HEK293 (cell line): Measurements from ENCODE around the gene CH25H.
A peak's percentile ranks its signal among the peaks of the same experiment; 100 is the strongest.

Experiments used
- EGR2 ChIP-seq: fragments of 450-650 bp; formaldehyde crosslinking; IDR thresholded peaks from 2 replicates; pipeline ENCODE4 v1.5.1; 2016; ENCODE audit warnings: low read depth, missing biosample characterization, missing genetic modification characterization
- FEZF1 ChIP-seq: fragments of 450-650 bp; formaldehyde crosslinking; IDR thresholded peaks from 2 replicates; pipeline ENCODE4 v1.5.1; 2016; ENCODE audit warnings: missing biosample characterization, missing genetic modification characterization
- GLI2 ChIP-seq: fragments of 450-650 bp; formaldehyde crosslinking; IDR thresholded peaks from 2 replicates; pipeline ENCODE4; 2017; ENCODE audit warnings: missing biosample characterization, missing genetic modification characterization, low read depth, borderline replicate concordance
- GLIS1 ChIP-seq: fragments of 450-650 bp; formaldehyde crosslinking; IDR thresholded peaks from 2 replicates; pipeline ENCODE4 v1.5.1; 2016; ENCODE audit warnings: missing biosample characterization, missing genetic modification characterization
- KLF1 ChIP-seq: fragments of 450-650 bp; formaldehyde crosslinking; IDR thresholded peaks from 2 replicates; pipeline ENCODE4 v1.5.1; 2016; ENCODE audit warnings: missing biosample characterization, missing genetic modification characterization
- KLF16 ChIP-seq: fragments of 450-650 bp; formaldehyde crosslinking; IDR thresholded peaks from 2 replicates; pipeline ENCODE4 v1.5.1; 2017; ENCODE audit warnings: missing biosample characterization, missing genetic modification characterization
- KLF7 ChIP-seq: fragments of 450-650 bp; formaldehyde crosslinking; IDR thresholded peaks from 2 replicates; pipeline ENCODE4 v1.5.1; 2016; ENCODE audit warnings: missing biosample characterization, missing genetic modification characterization, borderline replicate concordance
- OVOL3 ChIP-seq: fragments of 450-650 bp; formaldehyde crosslinking; IDR thresholded peaks from 2 replicates; pipeline ENCODE4 v1.5.1; 2016; ENCODE audit warnings: missing biosample characterization, missing genetic modification characterization
- SCRT1 ChIP-seq: fragments of 450-650 bp; formaldehyde crosslinking; IDR thresholded peaks from 2 replicates; pipeline ENCODE4 v1.5.1; 2016; ENCODE audit warnings: missing biosample characterization, missing genetic modification characterization, borderline replicate concordance
- TCF7L2 ChIP-seq: IDR thresholded peaks from 2 replicates; pipeline ENCODE4 v1.6.1; 2011; ENCODE audit warnings: low read depth, mild to moderate bottlenecking, inconsistent platforms, low read length, moderate library complexity, borderline replicate concordance
- ZBTB21 ChIP-seq: fragments of 450-650 bp; formaldehyde crosslinking; IDR thresholded peaks from 2 replicates; pipeline ENCODE4 v1.5.1; 2017; ENCODE audit warnings: missing biosample characterization, missing genetic modification characterization
- ZFHX2 ChIP-seq: fragments of 450-650 bp; formaldehyde crosslinking; conservative IDR thresholded peaks from 2 replicates; pipeline ENCODE4 v1.5.1; 2016; ENCODE audit warnings: missing biosample characterization, missing genetic modification characterization
- ZFP3 ChIP-seq: fragments of 450-650 bp; formaldehyde crosslinking; IDR thresholded peaks from 2 replicates; pipeline ENCODE4 v1.5.1; 2016; ENCODE audit warnings: low read depth, missing biosample characterization, missing genetic modification characterization
- ZFP41 ChIP-seq: fragments of 450-650 bp; formaldehyde crosslinking; IDR thresholded peaks from 2 replicates; pipeline ENCODE4 v1.5.1; 2016; ENCODE audit warnings: missing biosample characterization, missing genetic modification characterization, borderline replicate concordance
- ZNF174 ChIP-seq: fragments of 450-650 bp; formaldehyde crosslinking; IDR thresholded peaks from 2 replicates; pipeline ENCODE4 v1.5.0; 2017; ENCODE audit warnings: missing biosample characterization, mild to moderate bottlenecking, missing genetic modification characterization
- ZNF19 ChIP-seq: fragments of 450-650 bp; formaldehyde crosslinking; IDR thresholded peaks from 2 replicates; pipeline ENCODE4; 2016; ENCODE audit warnings: missing biosample characterization, missing genetic modification characterization, low read depth
- ZNF335 ChIP-seq: fragments of 450-650 bp; formaldehyde crosslinking; conservative IDR thresholded peaks from 2 replicates; pipeline ENCODE4 v1.5.1; 2016; ENCODE audit warnings: missing biosample characterization, missing genetic modification characterization
- ZNF521 ChIP-seq: fragments of 450-650 bp; formaldehyde crosslinking; IDR thresholded peaks from 2 replicates; pipeline ENCODE4 v1.5.1; 2017; ENCODE audit warnings: missing biosample characterization, mild to moderate bottlenecking, missing genetic modification characterization
- ZNF629 ChIP-seq: fragments of 450-650 bp; formaldehyde crosslinking; IDR thresholded peaks from 2 replicates; pipeline ENCODE4 v1.5.1; 2017; ENCODE audit warnings: missing biosample characterization, missing genetic modification characterization
- ZNF792 ChIP-seq: fragments of 450-650 bp; formaldehyde crosslinking; IDR thresholded peaks from 2 replicates; pipeline ENCODE4 v1.5.1; 2016; ENCODE audit warnings: missing biosample characterization, missing genetic modification characterization
- ZXDB ChIP-seq: fragments of 450-650 bp; formaldehyde crosslinking; IDR thresholded peaks from 2 replicates; pipeline ENCODE4 v1.5.1; 2016; ENCODE audit warnings: missing biosample characterization, missing genetic modification characterization
- TF ChIP-seq, protein P1 (sequence below): fragments of 450-650 bp; IDR thresholded peaks from 2 replicates; pipeline ENCODE4 v1.5.1; 2018; ENCODE audit warnings: missing biosample characterization, mild to moderate bottlenecking, missing genetic modification characterization
- TF ChIP-seq, protein P2 (sequence below): fragments of 450-650 bp; formaldehyde crosslinking; IDR thresholded peaks from 2 replicates; pipeline ENCODE4 v1.5.1; 2017; ENCODE audit warnings: missing biosample characterization, missing genetic modification characterization
- TF ChIP-seq, protein P3 (sequence below): fragments of 450-650 bp; formaldehyde crosslinking; IDR thresholded peaks from 2 replicates; pipeline ENCODE4 v1.5.1; 2016; ENCODE audit warnings: missing biosample characterization, missing genetic modification characterization, borderline replicate concordance
- TF ChIP-seq, protein P4 (sequence below): fragments of 450-650 bp; formaldehyde crosslinking; IDR thresholded peaks from 2 replicates; pipeline ENCODE4 v1.5.1; 2017; ENCODE audit warnings: missing biosample characterization, missing genetic modification characterization
- TF ChIP-seq, protein P5 (sequence below): fragments of 450-650 bp; formaldehyde crosslinking; IDR thresholded peaks from 2 replicates; pipeline ENCODE4 v1.5.1; 2017; ENCODE audit warnings: missing biosample characterization, missing genetic modification characterization
- TF ChIP-seq, protein P6 (sequence below): fragments of 450-650 bp; formaldehyde crosslinking; IDR thresholded peaks from 2 replicates; pipeline ENCODE4 v1.5.1; 2016; ENCODE audit warnings: missing biosample characterization, missing genetic modification characterization

CH25H gene

DNA sequence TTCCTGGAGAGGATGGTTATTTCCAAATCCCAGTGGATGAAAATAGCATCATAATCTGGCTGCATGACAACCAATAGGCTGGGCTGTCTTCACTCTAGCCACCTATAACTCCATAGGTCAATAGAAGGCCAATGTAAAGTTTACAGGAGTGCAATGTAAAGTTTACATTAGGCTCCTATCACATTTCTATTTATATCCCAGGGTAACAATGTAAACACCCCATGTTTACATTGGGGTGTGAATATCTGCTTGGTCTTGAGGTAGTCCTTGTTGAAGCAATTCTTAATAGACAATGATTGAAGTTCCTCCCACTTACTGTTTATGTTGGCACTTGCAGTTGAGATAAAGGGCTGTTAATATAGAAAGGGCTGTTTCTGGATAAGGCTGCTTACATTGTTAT, 21.5 kb downstream of the CH25H start (continued):
- TF ChIP-seq ZNF19 (tag by site-specific recombination) (peak; percentile 74), ZFP3 (tag by site-specific recombination) (no peak), ZXDB (tag by site-specific recombination) (peak; percentile 88), ZNF174 (tag by site-specific recombination) (no peak), ZNF629 (tag by site-specific recombination) (0 out of 2 replicates have a peak, but pooled peaks have one; percentile 24), EGR2 (tag by site-specific recombination) (peak; percentile 51; the same call in 1 of the 2 replicates), SCRT1 (tag by site-specific recombination) (0 out of 2 replicates have a peak, but pooled peaks have one; percentile 12), OVOL3 (tag by site-specific recombination) (peak; percentile 92), KLF16 (peak; percentile 45; the same call in 1 of the 2 replicates), GLIS1 (tag by site-specific recombination) (peak; percentile 59), KLF1 (tag by site-specific recombination) (peak; percentile 91), TCF7L2 (peak; percentile 44; the same call in 1 of the 2 replicates), ZFP41 (tag by site-specific recombination) (no peak), GLI2 (tag by site-specific recombination) (0 out of 2 replicates have a peak, but pooled peaks have one; percentile 40), ZFHX2 (tag by site-specific recombination) (peak; percentile 84), ZNF521 (no peak), ZNF792 (tag by site-specific recombination) (no peak), ZBTB21 (peak; percentile 49; the same call in 1 of the 2 replicates), KLF7 (peak; percentile 84; the same call in 1 of the 2 replicates), ZNF335 (tag by site-specific recombination) (peak; percentile 61), FEZF1 (tag by site-specific recombination) (peak; percentile 96)
- TF ChIP-seq, protein P1, sequence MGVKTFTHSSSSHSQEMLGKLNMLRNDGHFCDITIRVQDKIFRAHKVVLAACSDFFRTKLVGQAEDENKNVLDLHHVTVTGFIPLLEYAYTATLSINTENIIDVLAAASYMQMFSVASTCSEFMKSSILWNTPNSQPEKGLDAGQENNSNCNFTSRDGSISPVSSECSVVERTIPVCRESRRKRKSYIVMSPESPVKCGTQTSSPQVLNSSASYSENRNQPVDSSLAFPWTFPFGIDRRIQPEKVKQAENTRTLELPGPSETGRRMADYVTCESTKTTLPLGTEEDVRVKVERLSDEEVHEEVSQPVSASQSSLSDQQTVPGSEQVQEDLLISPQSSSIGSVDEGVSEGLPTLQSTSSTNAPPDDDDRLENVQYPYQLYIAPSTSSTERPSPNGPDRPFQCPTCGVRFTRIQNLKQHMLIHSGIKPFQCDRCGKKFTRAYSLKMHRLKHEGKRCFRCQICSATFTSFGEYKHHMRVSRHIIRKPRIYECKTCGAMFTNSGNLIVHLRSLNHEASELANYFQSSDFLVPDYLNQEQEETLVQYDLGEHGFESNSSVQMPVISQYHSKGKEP (tag by site-specific recombination) = peak; percentile 63; the same call in 1 of the 2 replicates
- TF ChIP-seq, protein P2, sequence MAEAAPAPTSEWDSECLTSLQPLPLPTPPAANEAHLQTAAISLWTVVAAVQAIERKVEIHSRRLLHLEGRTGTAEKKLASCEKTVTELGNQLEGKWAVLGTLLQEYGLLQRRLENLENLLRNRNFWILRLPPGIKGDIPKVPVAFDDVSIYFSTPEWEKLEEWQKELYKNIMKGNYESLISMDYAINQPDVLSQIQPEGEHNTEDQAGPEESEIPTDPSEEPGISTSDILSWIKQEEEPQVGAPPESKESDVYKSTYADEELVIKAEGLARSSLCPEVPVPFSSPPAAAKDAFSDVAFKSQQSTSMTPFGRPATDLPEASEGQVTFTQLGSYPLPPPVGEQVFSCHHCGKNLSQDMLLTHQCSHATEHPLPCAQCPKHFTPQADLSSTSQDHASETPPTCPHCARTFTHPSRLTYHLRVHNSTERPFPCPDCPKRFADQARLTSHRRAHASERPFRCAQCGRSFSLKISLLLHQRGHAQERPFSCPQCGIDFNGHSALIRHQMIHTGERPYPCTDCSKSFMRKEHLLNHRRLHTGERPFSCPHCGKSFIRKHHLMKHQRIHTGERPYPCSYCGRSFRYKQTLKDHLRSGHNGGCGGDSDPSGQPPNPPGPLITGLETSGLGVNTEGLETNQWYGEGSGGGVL = peak; percentile 71
- TF ChIP-seq, protein P3, sequence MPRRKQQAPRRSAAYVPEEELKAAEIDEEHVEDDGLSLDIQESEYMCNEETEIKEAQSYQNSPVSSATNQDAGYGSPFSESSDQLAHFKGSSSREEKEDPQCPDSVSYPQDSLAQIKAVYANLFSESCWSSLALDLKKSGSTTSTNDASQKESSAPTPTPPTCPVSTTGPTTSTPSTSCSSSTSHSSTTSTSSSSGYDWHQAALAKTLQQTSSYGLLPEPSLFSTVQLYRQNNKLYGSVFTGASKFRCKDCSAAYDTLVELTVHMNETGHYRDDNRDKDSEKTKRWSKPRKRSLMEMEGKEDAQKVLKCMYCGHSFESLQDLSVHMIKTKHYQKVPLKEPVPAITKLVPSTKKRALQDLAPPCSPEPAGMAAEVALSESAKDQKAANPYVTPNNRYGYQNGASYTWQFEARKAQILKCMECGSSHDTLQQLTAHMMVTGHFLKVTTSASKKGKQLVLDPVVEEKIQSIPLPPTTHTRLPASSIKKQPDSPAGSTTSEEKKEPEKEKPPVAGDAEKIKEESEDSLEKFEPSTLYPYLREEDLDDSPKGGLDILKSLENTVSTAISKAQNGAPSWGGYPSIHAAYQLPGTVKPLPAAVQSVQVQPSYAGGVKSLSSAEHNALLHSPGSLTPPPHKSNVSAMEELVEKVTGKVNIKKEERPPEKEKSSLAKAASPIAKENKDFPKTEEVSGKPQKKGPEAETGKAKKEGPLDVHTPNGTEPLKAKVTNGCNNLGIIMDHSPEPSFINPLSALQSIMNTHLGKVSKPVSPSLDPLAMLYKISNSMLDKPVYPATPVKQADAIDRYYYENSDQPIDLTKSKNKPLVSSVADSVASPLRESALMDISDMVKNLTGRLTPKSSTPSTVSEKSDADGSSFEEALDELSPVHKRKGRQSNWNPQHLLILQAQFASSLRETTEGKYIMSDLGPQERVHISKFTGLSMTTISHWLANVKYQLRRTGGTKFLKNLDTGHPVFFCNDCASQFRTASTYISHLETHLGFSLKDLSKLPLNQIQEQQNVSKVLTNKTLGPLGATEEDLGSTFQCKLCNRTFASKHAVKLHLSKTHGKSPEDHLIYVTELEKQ (tag by site-specific recombination) = no peak
- TF ChIP-seq, protein P4, sequence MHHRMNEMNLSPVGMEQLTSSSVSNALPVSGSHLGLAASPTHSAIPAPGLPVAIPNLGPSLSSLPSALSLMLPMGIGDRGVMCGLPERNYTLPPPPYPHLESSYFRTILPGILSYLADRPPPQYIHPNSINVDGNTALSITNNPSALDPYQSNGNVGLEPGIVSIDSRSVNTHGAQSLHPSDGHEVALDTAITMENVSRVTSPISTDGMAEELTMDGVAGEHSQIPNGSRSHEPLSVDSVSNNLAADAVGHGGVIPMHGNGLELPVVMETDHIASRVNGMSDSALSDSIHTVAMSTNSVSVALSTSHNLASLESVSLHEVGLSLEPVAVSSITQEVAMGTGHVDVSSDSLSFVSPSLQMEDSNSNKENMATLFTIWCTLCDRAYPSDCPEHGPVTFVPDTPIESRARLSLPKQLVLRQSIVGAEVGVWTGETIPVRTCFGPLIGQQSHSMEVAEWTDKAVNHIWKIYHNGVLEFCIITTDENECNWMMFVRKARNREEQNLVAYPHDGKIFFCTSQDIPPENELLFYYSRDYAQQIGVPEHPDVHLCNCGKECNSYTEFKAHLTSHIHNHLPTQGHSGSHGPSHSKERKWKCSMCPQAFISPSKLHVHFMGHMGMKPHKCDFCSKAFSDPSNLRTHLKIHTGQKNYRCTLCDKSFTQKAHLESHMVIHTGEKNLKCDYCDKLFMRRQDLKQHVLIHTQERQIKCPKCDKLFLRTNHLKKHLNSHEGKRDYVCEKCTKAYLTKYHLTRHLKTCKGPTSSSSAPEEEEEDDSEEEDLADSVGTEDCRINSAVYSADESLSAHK (tag by site-specific recombination) = peak; percentile 82
- TF ChIP-seq, protein P5, sequence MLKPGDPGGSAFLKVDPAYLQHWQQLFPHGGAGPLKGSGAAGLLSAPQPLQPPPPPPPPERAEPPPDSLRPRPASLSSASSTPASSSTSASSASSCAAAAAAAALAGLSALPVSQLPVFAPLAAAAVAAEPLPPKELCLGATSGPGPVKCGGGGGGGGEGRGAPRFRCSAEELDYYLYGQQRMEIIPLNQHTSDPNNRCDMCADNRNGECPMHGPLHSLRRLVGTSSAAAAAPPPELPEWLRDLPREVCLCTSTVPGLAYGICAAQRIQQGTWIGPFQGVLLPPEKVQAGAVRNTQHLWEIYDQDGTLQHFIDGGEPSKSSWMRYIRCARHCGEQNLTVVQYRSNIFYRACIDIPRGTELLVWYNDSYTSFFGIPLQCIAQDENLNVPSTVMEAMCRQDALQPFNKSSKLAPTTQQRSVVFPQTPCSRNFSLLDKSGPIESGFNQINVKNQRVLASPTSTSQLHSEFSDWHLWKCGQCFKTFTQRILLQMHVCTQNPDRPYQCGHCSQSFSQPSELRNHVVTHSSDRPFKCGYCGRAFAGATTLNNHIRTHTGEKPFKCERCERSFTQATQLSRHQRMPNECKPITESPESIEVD (tag by site-specific recombination) = peak; percentile 85; the same call in 1 of the 2 replicates
- TF ChIP-seq, protein P6, sequence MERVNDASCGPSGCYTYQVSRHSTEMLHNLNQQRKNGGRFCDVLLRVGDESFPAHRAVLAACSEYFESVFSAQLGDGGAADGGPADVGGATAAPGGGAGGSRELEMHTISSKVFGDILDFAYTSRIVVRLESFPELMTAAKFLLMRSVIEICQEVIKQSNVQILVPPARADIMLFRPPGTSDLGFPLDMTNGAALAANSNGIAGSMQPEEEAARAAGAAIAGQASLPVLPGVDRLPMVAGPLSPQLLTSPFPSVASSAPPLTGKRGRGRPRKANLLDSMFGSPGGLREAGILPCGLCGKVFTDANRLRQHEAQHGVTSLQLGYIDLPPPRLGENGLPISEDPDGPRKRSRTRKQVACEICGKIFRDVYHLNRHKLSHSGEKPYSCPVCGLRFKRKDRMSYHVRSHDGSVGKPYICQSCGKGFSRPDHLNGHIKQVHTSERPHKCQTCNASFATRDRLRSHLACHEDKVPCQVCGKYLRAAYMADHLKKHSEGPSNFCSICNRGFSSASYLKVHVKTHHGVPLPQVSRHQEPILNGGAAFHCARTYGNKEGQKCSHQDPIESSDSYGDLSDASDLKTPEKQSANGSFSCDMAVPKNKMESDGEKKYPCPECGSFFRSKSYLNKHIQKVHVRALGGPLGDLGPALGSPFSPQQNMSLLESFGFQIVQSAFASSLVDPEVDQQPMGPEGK = 0 out of 2 replicates have a peak, but pooled peaks have one; percentile 22
